Mucosa of rectum (tissue), 2 donors: ENCODE results near the gene NHLH2.

Experiments
- H3K27ac ChIP-seq, 2 donors: one replicate each; pipeline ENCODE4 v1.7.0; 2013; ENCODE audit warnings: inconsistent platforms in 2 of 2, low read depth in 2 of 2, low read length in 2 of 2
- H3K27me3 ChIP-seq, 2 donors: one replicate each; pipeline ENCODE4 v1.7.0; 2013; ENCODE audit warnings: low read length in 2 of 2; ENCODE audit not compliant: control insufficient read depth in 2 of 2, insufficient read depth in 2 of 2
- H3K36me3 ChIP-seq, 2 donors: one replicate each; pipeline ENCODE4 v1.7.0; 2013; ENCODE audit warnings: low read length in 2 of 2; ENCODE audit not compliant: control insufficient read depth in 2 of 2, insufficient read depth in 2 of 2
- H3K4me1 ChIP-seq, 2 donors: one replicate each; pipeline ENCODE4 v1.7.0; 2013; ENCODE audit warnings: low read length in 2 of 2, mild to moderate bottlenecking in 1 of 2; ENCODE audit not compliant: control insufficient read depth in 2 of 2, insufficient read depth in 2 of 2
- H3K4me3 ChIP-seq, 2 donors: one replicate each; pipeline ENCODE4 v1.7.0; 2013; ENCODE audit warnings: low read length in 2 of 2
- H3K9ac ChIP-seq, 2 donors: one replicate each; pipeline ENCODE4 v1.7.0; 2013; ENCODE audit warnings: low read length in 2 of 2, low read depth in 1 of 2, mild to moderate bottlenecking in 1 of 2
- H3K9me3 ChIP-seq, 2 donors: one replicate each; pipeline ENCODE4 v1.7.0; 2013; ENCODE audit warnings: low read length in 2 of 2; ENCODE audit not compliant: control insufficient read depth in 2 of 2
- donor health status: healthy.
- donor health status: Normal muscosa, but diverticular disease.

Gene NHLH2

DNA sequence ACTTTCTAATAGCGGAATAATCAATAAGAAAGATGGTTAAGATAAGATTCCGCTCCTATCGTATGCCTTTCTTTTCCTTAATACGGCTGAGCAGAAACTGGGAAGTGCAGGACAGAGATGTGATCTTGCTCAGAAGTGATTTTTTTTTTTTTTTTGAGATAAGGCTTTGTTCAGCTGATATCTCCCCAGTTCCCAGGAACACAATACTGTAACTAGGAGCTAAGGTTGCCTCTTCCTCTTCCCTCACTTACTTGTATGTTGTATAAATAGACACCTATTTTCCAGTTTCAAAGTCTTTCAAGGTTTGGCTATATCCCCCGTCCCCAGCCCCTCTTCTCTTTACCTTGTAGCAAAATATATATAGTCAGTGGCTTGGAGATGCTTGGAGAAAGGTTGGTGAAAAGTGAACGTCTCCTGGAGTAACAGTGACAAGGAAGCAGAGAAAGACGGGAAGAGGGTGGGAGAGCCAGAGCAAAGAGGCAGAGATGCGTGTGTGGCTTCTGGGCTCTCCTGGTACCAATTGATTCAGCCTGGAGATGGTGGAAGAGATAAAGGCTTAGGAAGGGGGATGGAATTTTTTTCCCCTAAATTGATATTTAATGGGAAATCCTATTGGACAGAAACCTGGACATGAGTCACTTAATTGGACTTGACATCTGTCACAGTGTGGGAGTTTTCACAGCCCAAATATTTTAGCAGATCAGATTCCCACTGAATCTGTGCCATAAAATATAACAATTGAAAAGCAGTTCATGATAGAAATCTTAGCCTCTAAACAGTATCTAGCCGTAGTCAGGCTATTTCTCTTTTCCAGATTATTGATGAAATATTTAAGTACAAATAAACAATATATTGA is at the start of gene NHLH2:
Gene NHLH2 (minus strand): TSS at position 522 of the 856 bp plus-strand sequence. CDS start 2,754 bp downstream, outside the sequence.
- H3K27me3 ChIP-seq, result peaks cover 56 to 74% of the 10 kb centered on the region in 2 donors
- no peak within 1 kb of the TSS for H3K27ac ChIP-seq
- H3K4me3 ChIP-seq, result no peak within 1 kb of the TSS
- H3K9me3 ChIP-seq, result no peaks in the 10 kb centered on the region
- H3K4me1 ChIP-seq, result peaks cover 5 to 13% of the 10 kb centered on the region in 2 donors
- H3K9ac ChIP-seq, result no peak within 1 kb of the TSS
- H3K36me3 ChIP-seq, result no peaks in the 10 kb centered on the region

GRCh38 chr1:115890580-115890979 is 49.7 kb upstream of the NHLH2 start:
- no peak overlapping the region for H3K27ac ChIP-seq

GRCh38 chr1:115888976-115889375 is 48.0 kb upstream of the NHLH2 start:
- H3K9me3 ChIP-seq, result no peaks in the 10 kb centered on the region
- no peaks in the 10 kb centered on the region for H3K36me3 ChIP-seq
- no peak overlapping the region for H3K27ac ChIP-seq
- H3K4me1 ChIP-seq, result no peaks in the 10 kb centered on the region
- H3K9ac ChIP-seq, result no peak overlapping the region
- H3K27me3 ChIP-seq, result no peaks in the 10 kb centered on the region
- H3K4me3 ChIP-seq, result no peak overlapping the region

More at GRCh38 chr1:115890580-115890979, 49.7 kb upstream of the NHLH2 start:
- H3K4me3 ChIP-seq, result no peak overlapping the region
- H3K36me3 ChIP-seq, result no peaks in the 10 kb centered on the region
- H3K27me3 ChIP-seq, result no peaks in the 10 kb centered on the region
- no peaks in the 10 kb centered on the region for H3K9me3 ChIP-seq
- H3K4me1 ChIP-seq, result no peaks in the 10 kb centered on the region
- no peak overlapping the region for H3K9ac ChIP-seq

- Histone ChIP-seq H3K27me3 (no peaks in the 10 kb centered on the region), H3K27ac (no peak overlapping the region), H3K9me3 (no peaks in the 10 kb centered on the region), H3K36me3 (no peaks in the 10 kb centered on the region), H3K4me1 (no peaks in the 10 kb centered on the region), H3K4me3 (no peak overlapping the region), H3K9ac (no peak overlapping the region)
Observed at GRCh38 chr1:115882913-115883902, 42.3 kb upstream of the NHLH2 start.

- no peaks in the 10 kb centered on the region for H3K27me3 ChIP-seq
- no peaks in the 10 kb centered on the region for H3K9me3 ChIP-seq
- no peak overlapping the region for H3K9ac ChIP-seq
- no peak overlapping the region for H3K4me3 ChIP-seq
- no peaks in the 10 kb centered on the region for H3K36me3 ChIP-seq
- H3K4me1 ChIP-seq, result no peaks in the 10 kb centered on the region
- H3K27ac ChIP-seq, result no peak overlapping the region
Observed at GRCh38 chr1:115880981-115881672, 40.2 kb upstream of the NHLH2 start.

GRCh38 chr1:115879977-115880376 is 39.1 kb upstream of the NHLH2 start:
- Histone ChIP-seq H3K9me3 (no peaks in the 10 kb centered on the region), H3K9ac (no peak overlapping the region), H3K4me1 (no peaks in the 10 kb centered on the region), H3K27ac (no peak overlapping the region), H3K27me3 (no peaks in the 10 kb centered on the region), H3K36me3 (no peaks in the 10 kb centered on the region), H3K4me3 (no peak overlapping the region)

DNA sequence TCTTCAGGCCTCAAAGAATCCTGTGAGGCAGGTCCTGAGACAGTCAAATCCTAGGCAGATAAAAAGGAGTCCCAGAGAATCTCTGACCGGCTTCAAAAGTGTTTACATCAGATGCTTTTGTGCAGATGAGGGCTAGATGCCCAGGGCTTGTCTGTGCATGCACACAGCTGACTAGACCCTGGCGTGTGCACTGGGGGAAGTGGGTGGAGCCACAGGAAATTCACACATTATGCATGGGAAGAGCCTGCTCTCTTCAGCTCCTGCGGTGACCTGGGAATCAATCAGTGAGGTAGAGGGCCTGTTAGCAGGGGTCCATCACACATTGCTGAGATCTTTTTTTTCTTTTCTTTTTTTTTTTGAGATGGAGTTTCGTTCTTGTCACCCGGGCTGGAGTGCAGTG is 36.6 kb upstream of the NHLH2 start:
- no peaks in the 10 kb centered on the region for H3K36me3 ChIP-seq
- H3K4me3 ChIP-seq, result no peak overlapping the region
- H3K27me3 ChIP-seq, result no peaks in the 10 kb centered on the region
- H3K4me1 ChIP-seq, result no peaks in the 10 kb centered on the region
- no peak overlapping the region for H3K27ac ChIP-seq
- H3K9ac ChIP-seq, result no peak overlapping the region
- no peaks in the 10 kb centered on the region for H3K9me3 ChIP-seq

DNA sequence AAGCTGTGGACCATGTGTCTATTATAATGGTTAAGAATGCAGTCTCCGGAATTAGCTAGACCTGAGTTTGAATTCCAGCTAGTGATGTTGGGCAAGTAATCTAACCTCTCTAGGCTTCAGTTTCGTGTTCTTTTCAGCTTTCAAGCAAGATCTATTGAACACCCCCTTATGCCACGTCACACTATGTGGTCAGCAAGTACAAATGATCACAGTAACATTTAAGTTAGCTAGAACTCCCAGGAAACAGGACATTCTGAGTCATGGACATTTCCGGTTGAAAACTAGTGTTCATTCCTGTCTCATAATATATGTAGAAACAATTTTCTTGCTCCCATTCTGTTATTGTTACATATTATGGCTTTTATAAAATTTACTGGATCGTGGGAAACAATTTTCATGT is 34.0 kb upstream of the NHLH2 start:
- H3K9me3 ChIP-seq, result no peaks in the 10 kb centered on the region
- no peak overlapping the region for H3K9ac ChIP-seq
- H3K4me3 ChIP-seq, result no peak overlapping the region
- H3K36me3 ChIP-seq, result no peaks in the 10 kb centered on the region
- H3K4me1 ChIP-seq, result no peaks in the 10 kb centered on the region
- H3K27ac ChIP-seq, result no peak overlapping the region
- H3K27me3 ChIP-seq, result no peaks in the 10 kb centered on the region

GRCh38 chr1:115874497-115874896 is 33.6 kb upstream of the NHLH2 start:
- no peaks in the 10 kb centered on the region for H3K9me3 ChIP-seq

More at GRCh38 chr1:115874497-115874896, 33.6 kb upstream of the NHLH2 start:
- no peak overlapping the region for H3K4me3 ChIP-seq
- no peak overlapping the region for H3K27ac ChIP-seq
- no peaks in the 10 kb centered on the region for H3K4me1 ChIP-seq
- H3K36me3 ChIP-seq, result no peaks in the 10 kb centered on the region
- H3K9ac ChIP-seq, result no peak overlapping the region
- H3K27me3 ChIP-seq, result no peaks in the 10 kb centered on the region
